ENCODE data around the gene CAMTA1. TPM values are rescaled to one million over a fixed set of nuclear protein-coding genes. Genes with fewer than 3 reads are reported as not detected.
A peak's percentile ranks its signal among the peaks of the same experiment; 100 is the strongest.

The CAMTA1 gene
- total RNA-seq, 1 donor from 2014 or later: 127 TPM

- FAIRE-seq (no peak), DNase-seq (ENCODE audit: low spot score in 2 of 2) (no peak)
These were observed 496.6 kb downstream of the CAMTA1 start for GRCh38 chr1:7281821-7282220.

- no peak for DNase-seq (ENCODE audit: low spot score in 2 of 2)
- FAIRE-seq: no peak
These were observed 499.7 kb downstream of the CAMTA1 start for GRCh38 chr1:7284839-7285435.

DNA sequence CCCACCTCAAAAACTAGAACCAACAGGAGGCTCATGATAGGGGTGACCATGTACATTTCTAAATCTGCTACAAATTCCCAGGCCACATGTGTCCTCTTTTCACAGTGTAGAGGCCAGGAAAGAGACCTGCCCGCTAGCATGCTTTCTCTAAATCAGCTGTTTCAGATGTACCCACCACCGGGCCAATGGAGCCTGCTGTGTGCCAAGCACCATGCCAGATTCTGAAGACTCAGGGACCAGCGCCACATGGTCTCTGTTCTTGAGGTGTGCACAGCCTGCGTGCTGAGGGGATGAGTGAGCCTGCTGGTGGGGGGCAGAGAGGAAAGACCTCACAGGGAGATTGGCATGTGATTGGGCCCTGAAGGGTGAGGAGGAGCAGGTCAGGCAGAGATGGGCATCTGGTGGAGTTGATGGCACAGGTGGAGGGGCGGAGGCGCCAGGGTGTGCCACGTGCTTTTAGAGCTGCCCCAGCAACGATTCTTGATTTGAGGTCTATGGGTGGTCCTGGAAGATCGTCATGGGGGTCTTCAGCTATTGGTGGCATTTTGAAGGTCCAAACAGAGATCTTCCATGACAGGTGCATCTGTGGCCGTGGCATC is 500.7 kb downstream of the CAMTA1 start:
- FAIRE-seq: no peak
- DNase-seq (ENCODE audit: low spot score in 2 of 2): no peak

DNA sequence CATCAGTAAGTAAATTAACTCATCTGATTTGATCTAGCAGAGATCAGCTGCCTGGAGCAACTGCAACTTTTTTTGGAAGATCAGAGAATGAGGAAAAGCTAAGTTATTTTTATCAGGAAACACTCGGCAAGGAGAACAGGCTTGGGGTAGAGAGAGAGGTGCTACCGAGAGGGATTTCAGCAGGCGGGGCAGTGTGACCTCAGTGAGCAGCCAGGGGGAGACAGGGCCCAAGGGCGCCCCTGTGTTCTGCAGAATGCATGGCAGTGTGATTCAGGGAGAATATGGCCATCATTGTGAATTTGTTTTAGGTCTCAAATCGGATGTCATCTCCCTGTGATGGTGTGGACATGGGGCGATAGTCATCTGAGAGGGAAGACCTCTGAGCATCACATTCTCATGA is 501.8 kb downstream of the CAMTA1 start:
- no peak for FAIRE-seq
- no peak for DNase-seq (ENCODE audit: low spot score in 2 of 2)

DNA sequence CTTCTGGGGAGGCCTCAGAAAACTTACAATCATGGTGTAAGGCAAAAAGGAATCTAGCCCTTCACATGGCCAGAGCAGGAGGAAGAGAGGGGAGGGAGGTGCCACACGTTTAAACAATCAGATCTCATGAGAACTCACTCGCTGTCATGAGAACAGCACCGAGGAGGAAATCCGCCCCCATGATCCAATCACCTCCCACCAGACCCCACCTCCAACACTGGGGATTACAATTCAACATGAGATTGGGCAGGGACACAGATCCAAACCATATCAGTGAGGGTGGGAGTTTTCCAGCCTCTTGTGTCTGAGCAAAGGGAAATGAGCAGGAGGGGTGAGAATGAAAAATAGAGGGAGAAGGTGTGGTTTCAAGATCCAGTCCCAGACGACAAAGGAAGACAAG is 503.7 kb downstream of the CAMTA1 start:
- no peak for FAIRE-seq

DNA sequence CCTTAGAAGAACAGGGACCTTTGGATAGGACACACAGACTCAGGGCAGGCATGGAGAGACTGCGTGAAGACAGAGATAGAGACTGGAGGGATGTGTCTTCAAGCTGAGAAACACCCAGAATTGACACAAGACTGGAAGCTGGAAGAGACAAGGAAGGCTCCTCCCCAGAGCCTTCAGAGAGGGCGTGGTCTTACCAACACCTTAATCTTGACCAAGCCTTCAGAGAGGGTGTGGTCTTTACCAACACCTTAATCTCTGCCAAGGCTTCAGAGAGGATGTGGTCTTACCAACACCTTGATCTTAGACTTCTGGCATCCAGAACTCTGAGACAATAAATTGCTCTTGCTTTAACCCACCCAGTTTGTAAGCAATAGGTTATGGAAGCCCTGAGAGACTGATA is 504.4 kb downstream of the CAMTA1 start:
- FAIRE-seq (no peak), DNase-seq (ENCODE audit: low spot score in 2 of 2) (no peak)

More for the DNA sequence above, 503.7 kb downstream of the CAMTA1 start:
- no peak for DNase-seq (ENCODE audit: low spot score in 2 of 2)

DNA sequence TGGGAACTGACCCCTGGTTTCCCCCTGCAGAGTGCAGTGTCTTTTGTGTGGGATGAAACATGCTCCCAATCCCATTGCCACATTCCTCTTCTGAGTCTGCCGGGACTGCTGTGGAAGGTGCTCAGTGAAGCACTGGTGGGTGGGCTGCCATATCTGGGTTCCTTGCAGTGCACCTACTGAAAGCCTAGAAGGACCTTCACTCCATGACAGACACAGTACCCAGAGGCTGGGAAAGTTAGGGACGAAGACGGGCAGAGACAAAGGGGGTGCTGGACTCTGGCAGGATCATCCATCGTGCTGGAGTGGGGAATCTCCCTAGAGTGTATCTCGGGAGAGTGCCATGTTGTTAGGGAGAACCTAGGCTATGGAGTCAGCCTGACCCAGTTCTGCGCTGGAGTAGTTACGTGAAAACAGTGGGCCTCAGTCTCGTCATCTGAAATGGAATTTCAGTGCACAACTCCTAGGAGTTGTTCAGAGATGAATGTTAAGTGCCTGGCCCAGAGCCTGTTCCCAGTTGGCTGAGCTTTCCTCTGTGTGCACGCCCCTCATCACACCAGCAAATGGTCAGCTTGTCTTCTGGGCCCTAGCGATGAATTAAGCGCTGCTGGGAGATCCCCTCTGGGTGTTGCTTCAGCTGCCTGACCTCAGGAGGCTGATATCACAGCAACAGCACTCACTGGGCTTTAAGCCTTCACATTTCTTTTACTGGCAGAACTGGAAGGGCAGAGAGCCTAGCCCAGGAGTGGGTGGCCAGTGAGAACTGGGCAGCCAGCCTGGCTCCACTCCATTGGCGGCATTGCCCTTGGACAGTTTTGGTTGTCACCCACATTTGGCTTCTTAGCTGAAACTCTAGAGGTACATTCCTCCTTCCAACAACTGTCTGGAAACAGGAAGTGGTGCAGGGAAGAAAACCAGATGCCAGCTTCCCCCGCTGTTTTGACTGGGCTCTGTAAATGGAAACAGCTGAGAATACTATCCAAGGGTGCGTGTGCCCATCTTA is 506.0 kb downstream of the CAMTA1 start:
- FAIRE-seq: no peak
- peak in 1 of 2 donors; percentile 6 for DNase-seq (ENCODE audit: low spot score in 2 of 2)

DNA sequence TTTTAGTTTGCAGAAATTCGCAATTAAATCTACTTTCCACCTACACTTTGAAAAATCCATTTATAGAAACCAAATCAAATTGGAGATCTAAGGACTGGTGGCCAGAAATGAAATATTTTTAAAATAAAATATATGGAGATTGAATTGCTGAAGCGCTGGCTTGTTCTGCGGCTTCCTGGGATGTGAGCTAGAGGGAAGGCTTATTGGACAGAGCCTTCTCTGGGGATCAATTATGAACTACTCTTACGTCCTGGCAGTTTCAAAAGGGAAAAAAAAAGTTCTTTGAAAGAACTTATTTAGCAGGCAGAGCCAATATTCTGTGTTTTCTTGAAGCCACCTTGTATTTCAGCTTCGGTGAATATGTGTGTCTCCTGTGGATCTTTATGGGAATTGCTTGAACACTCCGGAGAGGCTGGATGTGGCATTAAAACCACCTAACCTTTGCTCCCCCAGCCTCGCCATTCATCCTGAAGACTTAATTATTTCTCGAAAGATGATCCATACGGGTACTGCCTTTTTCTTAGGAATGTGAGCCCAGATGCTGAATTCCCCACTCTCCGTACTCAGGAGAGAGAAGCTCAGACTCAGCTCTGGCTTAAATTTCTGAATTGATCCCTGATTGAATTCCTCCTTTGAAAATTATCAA is 506.9 kb downstream of the CAMTA1 start:
- FAIRE-seq (no peak), DNase-seq (ENCODE audit: low spot score in 2 of 2) (no peak)

- no peak for FAIRE-seq
- DNase-seq (ENCODE audit: low spot score in 2 of 2): no peak
These were observed 507.6 kb downstream of the CAMTA1 start for GRCh38 chr1:7292714-7293419.

DNA sequence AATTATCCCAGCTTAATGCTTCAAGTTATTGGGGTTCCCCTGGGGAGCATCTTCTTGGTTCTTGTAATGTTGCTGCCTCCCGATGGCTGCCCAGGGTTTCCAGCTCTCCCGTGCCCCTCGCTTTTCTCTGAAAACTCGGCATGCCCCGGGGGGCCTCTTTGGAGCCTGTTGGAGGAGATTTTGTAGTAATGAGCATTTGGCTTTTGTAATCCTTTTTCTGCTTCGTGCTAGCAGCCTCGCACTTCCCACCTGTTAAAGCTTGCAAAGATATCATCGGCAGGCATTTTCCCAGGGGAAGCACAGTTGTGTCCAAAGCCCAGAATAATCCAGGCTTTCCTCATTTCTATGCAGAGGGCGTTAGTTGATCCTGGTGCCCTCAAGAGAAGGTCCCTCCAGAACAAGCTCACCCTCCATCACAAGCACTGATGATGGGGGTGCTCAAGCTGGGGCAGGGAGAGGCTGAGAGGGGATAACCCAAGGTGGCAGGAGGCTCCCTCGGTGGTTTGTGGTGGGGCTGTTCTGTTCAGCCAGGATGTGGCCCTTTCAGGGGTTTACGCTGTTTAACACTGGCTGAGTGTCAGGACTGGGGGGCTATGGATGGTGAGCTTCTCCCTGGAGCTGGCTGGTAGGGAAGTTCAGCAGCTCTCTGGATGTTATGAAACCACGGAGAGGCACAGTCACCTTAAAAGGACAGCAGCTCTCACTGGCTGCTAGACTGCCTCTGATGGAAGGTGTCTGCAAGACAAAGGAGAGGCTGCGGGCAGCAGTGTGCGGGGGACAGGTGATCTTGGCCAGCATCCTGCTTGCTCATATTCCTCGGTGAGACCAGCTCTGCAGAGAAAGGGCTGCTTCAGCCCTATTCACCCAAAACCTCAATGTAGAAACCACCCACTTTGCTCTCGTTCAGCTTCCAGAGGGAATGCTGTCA is 508.7 kb downstream of the CAMTA1 start:
- DNase-seq (ENCODE audit: low spot score in 2 of 2) (no peak), FAIRE-seq (no peak)

- DNase-seq (ENCODE audit: low spot score in 2 of 2) (no peak), FAIRE-seq (no peak)
These were observed 509.4 kb downstream of the CAMTA1 start for GRCh38 chr1:7294636-7295035.

DNA sequence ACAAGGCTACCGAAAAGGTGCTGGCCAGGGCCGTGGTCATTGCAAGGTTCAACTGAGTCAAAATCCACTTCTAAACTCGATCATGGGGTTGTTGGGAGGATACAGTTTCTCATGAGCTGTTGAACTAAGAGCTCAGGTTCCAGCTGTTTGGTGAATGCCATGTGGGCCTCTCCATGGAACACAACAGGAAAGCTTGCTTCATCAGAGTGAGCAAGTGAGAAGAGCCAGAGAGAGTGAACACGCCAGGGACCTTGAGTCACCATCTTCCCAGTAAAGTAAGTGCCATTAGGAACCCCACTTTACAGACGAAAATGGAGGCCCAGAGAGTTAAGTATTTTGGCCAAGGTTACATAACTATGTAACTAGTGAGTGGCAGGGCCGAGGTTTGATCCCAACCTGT is 510.7 kb downstream of the CAMTA1 start:
- no peak for FAIRE-seq
- DNase-seq (ENCODE audit: low spot score in 2 of 2): no peak

DNA sequence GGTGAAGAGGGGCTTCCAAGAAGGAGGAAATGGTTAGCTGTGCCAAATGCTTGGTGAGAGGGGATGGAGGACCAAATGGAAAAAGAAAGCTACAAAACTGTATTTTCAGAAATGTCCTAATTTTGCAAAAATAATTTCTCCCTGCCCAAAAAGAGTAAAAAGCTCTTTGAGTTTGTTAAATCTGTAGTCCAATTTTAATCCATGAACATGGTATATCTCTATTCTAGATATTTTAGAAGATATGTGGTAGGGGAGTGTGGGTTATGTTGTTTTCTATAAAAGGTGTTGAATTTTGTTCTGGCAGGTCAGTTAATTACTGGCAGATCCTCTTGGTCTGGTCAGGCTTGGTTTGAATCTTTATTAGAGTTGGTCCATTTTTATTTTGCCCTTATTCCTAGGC is 511.7 kb downstream of the CAMTA1 start:
- DNase-seq (ENCODE audit: low spot score in 2 of 2): no peak
- no peak for FAIRE-seq

DNA sequence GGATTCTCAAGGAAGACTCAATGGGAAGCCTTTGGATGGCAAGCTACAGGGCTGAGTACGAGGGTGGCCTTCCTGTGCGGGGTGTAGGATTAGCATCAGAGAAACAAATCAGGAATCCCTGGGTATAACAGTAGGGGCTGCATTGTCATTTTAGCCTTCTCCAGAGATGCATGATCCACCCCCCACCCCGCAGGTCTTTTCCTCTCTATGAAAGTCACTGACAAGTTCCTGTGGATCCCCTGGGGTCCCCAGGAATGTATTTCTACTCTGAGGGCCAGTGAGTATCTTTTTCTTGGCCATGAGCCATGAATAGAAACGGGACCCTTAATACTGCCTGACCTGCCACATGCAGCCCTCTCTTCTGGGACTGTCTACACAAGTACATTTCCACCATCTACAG is 512.9 kb downstream of the CAMTA1 start:
- FAIRE-seq: no peak
- DNase-seq (ENCODE audit: low spot score in 2 of 2): no peak

DNA sequence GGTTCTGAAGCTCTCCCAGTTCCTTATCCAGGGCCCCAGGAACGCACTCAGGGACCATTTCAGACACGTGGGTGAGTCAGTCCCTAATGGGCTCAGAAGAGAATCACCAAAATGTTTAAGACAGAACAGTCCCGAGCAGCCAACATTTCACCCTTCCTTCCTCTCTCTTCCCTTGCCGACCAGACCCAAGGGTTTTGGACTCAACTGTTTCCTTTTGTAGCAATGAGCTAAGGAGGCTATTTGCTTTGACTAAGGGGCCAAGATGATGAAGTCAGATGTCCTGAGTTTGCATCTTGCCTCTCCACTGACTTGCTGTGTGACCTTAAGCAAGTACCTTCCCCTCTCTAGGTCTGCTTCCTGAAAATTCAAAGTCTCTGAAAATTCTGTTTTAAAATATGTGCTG is 513.5 kb downstream of the CAMTA1 start:
- DNase-seq (ENCODE audit: low spot score in 2 of 2) (no peak), FAIRE-seq (no peak)

- DNase-seq (ENCODE audit: low spot score in 2 of 2) (peak; percentile 25 to 67), FAIRE-seq (no peak)
These were observed 514.1 kb downstream of the CAMTA1 start for GRCh38 chr1:7299329-7299799.

- FAIRE-seq: no peak
- DNase-seq (ENCODE audit: low spot score in 2 of 2): no peak
These were observed 514.7 kb downstream of the CAMTA1 start for GRCh38 chr1:7299994-7300393.

DNA sequence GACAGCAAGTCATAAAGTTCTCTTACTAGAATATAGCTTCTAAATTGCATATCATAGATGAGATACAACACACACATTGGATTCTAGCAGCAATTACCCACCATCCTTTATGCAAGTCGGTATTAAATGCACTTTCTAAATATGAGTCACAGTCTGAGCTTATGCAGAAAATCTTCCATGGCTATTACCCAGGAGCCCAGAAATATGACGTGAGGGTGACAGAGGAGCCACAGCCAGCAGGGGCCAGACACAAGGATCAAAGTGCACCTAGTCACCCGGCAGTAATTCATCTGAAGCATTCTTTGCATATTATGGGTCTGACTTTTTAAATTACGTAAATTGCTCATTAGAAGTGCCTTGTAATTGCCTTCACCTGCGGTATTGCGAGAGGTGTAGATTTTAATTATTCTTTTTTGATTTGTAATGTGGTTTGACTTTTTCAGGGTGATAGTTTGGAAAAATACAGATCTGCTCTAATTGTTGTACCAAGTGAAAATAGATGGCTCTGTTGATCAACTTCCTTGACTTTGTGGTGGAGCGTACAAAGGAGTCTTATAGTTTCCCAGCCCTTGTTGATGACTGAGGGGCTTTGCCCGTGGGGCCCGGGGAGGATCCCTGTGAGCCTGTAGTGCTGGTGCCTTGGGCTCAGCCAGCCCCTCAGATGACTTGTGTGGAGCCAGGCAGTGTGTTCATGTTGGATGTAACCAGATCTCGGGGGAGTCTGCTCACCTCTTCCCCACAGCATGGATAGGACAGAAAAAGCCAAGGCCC is 515.8 kb downstream of the CAMTA1 start:
- FAIRE-seq (no peak), DNase-seq (ENCODE audit: low spot score in 2 of 2) (no peak)

DNA sequence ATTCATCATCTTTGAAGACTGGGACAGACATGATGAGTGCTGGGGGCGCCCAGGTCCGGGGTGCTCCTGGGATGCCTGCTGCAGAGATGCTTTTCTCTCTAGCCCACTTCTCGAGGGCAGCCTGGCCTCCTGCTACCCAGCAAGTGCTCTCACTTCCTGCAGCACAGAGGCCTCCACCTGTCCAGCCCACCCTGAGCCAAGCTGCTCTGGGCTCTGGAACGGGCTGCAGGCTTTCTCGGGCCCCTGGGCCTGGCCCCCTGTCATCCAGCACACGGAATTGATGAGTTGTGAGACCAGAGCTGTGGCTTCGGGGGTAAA is 516.4 kb downstream of the CAMTA1 start:
- DNase-seq (ENCODE audit: low spot score in 2 of 2): no peak
- FAIRE-seq: no peak
